ENCODE measurements around the gene TMPRSS3.

TMPRSS3 gene

GRCh38 chr21:42349420-42350317 lies 46.2 kb downstream of the TMPRSS3 start:
- no peak overlapping the region for H3K27ac ChIP-seq
- TF ChIP-seq CTCF (IDR thresholded peaks at IDR 0.05): no peak
- no peaks in the 10 kb centered on the region for H3K27me3 ChIP-seq
- no peaks in the 10 kb centered on the region for H3K9me3 ChIP-seq
- H3K4me3 ChIP-seq (ENCODE audit: low read depth in 1 of 2, low read length in 1 of 2): no peak overlapping the region
- no peaks in the 10 kb centered on the region for H3K4me1 ChIP-seq (ENCODE audit: control insufficient read depth in 1 of 2, insufficient read depth in 1 of 2, low read depth in 1 of 2, low read length in 1 of 2)
- no peaks in the 10 kb centered on the region for H3K36me3 ChIP-seq

GRCh38 chr21:42348762-42349161 lies 47.1 kb downstream of the TMPRSS3 start:
- Histone ChIP-seq H3K9me3 (no peaks in the 10 kb centered on the region), H3K4me3 (ENCODE audit: low read depth in 1 of 2, low read length in 1 of 2) (no peak overlapping the region), H3K27ac (no peak overlapping the region), H3K4me1 (ENCODE audit: control insufficient read depth in 1 of 2, insufficient read depth in 1 of 2, low read depth in 1 of 2, low read length in 1 of 2) (no peaks in the 10 kb centered on the region), H3K36me3 (no peaks in the 10 kb centered on the region), H3K27me3 (no peaks in the 10 kb centered on the region)
- no peak for TF ChIP-seq CTCF (IDR thresholded peaks at IDR 0.05)

- no peaks in the 10 kb centered on the region for H3K4me1 ChIP-seq (ENCODE audit: control insufficient read depth in 1 of 2, insufficient read depth in 1 of 2, low read depth in 1 of 2, low read length in 1 of 2)
- H3K9me3 ChIP-seq: no peaks in the 10 kb centered on the region
- H3K36me3 ChIP-seq: no peaks in the 10 kb centered on the region
- H3K27me3 ChIP-seq: no peaks in the 10 kb centered on the region
- H3K27ac ChIP-seq: no peak overlapping the region
- no peak for TF ChIP-seq CTCF (IDR thresholded peaks at IDR 0.05)
- H3K4me3 ChIP-seq (ENCODE audit: low read depth in 1 of 2, low read length in 1 of 2): no peak overlapping the region
These were observed 48.1 kb downstream of the TMPRSS3 start for GRCh38 chr21:42347601-42348327.

- H3K27me3 ChIP-seq: no peaks in the 10 kb centered on the region
- H3K27ac ChIP-seq: no peak overlapping the region
- H3K4me3 ChIP-seq (ENCODE audit: low read depth in 1 of 2, low read length in 1 of 2): no peak overlapping the region
- no peaks in the 10 kb centered on the region for H3K36me3 ChIP-seq
- no peak for TF ChIP-seq CTCF (IDR thresholded peaks at IDR 0.05)
- no peaks in the 10 kb centered on the region for H3K9me3 ChIP-seq
- H3K4me1 ChIP-seq (ENCODE audit: control insufficient read depth in 1 of 2, insufficient read depth in 1 of 2, low read depth in 1 of 2, low read length in 1 of 2): no peaks in the 10 kb centered on the region
These were observed 48.8 kb downstream of the TMPRSS3 start for GRCh38 chr21:42346866-42347600.

GRCh38 chr21:42346441-42346840 lies 49.4 kb downstream of the TMPRSS3 start:
- no peaks in the 10 kb centered on the region for H3K36me3 ChIP-seq
- no peaks in the 10 kb centered on the region for H3K4me1 ChIP-seq (ENCODE audit: control insufficient read depth in 1 of 2, insufficient read depth in 1 of 2, low read depth in 1 of 2, low read length in 1 of 2)
- no peaks in the 10 kb centered on the region for H3K9me3 ChIP-seq
- H3K27ac ChIP-seq: no peak overlapping the region
- no peak overlapping the region for H3K4me3 ChIP-seq (ENCODE audit: low read depth in 1 of 2, low read length in 1 of 2)
- no peak for TF ChIP-seq CTCF (IDR thresholded peaks at IDR 0.05)
- no peaks in the 10 kb centered on the region for H3K27me3 ChIP-seq
